ENCODE data around the gene PHF13.

The PHF13 gene

DNA sequence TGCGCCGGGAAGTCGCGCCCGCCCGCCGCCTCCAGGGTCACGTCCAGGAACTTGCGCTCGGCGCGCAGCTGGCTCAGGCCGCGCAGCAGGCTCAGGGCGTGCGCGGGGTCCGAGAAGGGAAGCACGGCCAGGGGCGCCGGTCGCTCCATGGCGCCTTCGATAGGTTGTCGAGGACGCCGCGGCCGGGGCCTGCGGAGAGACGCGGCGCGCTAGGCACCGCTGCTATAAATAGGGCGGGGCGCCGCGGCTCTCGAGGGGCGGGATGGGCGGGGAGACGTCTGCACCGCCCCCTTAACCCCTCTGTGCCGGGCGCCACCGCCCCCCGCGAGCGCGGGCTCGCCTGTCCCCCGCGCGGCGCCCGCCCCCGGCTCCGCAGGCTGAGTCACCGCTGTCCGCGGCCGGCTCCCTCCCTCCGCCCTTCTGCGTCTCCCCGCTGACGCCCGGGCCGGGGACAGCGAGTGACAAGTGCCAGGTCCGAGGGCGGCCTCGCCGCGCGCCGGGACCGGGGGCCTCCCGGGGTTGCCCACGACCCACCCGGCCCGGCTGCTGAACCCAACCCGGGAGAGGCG is 10.8 kb upstream of the PHF13 start, which contains the start of gene KLHL21:
KLHL21 (minus strand) TSS at position 201 of the 569 bp plus-strand sequence; CDS start at position 149, 52 bp downstream.
- peak; percentile 24 to 80 for DNase-seq

DNA sequence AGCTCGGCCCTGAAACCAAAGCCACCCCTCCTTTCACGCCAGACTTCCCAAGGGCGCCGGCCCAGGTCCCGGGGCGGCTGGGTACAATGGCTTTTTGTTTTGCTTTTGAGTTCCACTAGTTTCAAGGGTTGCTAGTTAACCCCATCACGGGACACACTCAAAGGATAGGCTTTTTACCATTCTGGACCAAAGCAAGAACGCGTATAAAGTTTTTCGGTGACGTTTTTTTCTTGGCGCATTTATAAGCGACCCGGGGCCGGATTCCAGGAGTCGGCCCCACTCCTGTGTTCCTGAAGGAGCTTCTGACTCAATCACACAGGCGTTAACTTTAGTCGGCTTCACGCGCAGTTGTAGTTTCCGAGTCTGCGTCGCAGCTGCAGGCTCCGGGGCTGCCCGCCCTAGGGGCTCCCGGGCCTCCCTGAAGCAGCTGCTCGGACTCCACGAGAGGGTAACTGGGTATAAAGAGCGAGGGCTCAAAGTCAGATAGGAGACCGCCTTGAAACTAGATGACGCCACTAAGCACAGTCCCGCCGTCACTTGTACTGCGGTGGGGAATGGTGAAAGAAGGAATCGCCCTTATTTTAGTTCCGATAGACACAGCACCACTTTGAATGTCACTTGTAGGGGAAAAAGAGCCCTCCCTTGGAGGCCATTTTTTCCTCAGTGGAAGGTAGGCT is 10.2 kb upstream of the PHF13 start:
- peak; percentile 34 to 59 for DNase-seq

DNA sequence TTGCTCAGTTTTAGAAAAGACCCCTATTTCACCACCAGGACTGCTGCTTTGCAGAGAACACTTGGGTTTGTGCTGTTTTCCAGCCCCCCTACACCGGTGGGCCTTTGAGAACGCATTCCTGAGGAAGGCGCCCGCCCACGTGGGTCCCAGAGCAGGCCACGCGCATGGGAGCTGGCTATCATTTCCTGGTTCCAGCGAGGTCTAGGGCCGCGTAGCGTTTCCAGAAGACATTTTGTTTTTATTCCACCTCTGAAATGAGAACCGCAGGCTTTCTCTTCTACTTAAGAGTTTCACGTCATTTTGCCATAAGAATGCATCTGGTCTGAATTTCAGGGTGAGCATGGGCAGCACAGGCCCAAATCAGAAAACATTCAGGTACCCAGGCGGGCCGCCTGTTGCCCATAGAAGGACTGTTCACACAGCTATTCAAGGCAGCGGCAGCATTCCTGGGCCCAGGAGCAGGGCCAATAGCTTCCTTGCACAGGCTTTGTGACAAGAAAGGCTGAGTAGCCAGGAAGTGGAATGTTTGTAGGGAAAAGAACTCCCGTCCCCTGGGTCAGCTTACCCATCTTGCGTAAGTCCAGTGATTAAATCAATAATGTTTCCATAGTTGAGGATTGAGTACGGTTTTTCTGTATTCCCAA is 9.5 kb upstream of the PHF13 start:
- no peak for DNase-seq

DNA sequence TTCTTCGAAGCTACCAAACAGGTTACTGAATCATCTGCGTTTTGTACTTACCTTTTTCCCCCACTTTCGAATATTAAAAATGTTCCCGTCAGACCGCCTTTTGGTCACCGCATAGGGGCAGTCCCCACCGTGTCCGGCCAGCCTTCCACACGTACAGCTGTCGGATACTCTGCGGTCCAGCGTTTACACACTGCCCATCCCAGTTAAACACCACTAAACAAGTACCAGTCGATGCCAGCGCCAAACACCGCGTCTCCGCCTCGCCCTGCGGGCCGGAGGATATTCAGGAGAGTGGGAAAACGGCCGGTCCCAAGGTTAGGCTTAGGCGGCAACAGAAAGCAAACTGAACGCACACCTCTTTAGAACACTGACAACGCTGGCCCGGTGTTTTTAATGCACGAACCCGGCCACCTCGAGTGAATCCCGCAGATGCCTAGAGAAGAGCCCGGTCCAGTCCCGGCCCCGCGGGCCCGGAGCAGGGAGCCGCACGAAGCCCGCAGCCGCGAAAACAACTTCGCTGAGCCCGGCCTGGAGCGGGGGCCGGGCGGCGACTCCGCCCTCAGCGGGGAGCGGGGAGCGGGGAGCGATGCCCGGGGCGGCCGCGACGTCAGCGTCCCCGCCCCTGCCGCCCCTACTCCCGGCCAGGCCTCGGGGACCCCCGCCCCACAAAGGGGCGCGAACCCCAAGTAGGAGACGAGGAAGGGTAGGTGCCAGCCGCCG is 730 bp upstream of the PHF13 start:
- DNase-seq = peak in 1 of 2 experiments; percentile 49

DNA sequence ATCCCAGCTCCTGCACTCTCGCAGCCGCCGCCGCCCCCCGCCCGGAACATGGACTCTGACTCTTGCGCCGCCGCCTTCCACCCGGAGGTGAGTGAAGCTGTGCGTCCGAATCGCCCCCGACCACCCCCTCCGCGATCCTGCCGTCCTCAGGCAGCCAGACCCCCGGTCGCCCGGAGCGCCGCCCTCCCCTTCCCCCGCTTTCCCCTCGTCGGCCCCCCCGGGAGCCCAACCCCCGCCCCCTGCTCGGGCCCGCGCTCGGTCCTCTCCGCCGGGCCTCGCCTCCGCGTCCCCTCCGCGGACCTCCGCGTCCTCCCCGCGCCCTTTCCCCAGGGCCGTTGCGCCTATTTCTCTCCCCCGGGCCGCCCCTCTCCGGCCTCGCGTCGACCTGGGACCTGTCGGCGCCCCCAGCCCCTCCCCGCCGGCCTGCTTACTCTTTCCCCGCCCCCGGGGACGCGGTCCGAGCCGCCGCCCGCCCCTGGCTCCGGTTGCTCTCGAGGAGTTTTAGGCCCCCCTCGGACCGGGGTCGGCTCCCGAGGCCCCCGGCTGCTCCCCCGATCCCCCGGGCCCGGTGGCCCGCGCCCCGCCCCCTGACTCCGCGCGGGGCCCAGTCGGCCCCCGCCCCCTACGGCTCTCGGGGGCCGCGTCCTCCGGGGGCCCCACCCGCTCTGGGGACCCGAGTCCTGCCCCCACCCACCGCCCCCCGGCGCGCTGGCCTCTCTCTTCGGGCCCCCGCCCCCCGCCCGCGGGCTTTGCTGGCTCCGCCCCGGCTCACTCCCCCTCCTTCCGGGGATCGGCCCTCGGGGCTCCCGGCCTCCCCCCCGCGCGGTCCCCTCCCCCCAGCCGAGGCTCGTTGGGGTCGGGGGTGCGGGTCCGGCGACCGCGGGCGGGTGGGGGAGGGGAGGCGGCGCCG is 743 bp downstream of the PHF13 start:
- no peak for DNase-seq

DNA sequence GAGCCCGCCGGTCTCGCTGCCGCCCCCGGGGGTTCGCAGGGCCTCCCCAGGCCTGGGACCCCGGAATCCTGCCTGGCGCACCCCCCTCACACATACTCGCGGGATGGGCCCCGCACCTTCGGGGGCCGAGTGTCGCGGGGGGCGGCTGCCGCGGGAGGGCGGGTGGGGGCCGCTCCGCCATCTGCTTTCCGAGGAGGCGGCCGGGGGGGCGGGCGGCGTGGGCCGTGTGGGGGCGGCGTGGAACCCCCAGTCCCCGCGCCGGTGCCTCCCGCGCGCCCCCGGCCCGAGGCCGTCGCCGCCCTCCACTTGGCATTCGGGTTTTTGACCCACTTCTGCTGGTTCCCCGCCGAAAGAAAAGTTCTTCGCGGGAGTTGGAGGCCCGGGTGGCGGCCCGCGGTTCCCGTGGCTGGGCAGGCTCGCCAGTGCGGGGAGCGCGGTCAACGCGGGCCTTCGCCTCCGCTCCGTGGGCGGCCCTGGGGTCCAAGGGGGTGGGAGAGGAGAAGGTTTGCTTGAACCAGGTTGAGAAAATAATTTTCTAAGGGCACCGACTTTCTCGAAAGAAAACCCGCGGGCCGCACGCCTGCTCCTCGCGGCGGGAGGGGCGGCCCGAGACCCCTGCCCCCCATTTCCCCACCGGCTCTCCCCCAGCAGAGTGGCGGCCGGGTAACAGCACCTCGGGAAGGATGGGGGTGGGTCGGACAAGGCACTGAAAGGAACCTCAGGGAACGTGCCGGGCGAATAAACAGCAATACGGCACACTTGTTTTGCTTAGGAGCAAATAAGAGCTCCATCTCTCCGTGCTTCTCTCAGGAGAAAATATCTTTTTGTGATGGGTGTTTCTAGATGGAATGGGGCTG is 1.6 kb downstream of the PHF13 start:
- DNase-seq = no peak

DNA sequence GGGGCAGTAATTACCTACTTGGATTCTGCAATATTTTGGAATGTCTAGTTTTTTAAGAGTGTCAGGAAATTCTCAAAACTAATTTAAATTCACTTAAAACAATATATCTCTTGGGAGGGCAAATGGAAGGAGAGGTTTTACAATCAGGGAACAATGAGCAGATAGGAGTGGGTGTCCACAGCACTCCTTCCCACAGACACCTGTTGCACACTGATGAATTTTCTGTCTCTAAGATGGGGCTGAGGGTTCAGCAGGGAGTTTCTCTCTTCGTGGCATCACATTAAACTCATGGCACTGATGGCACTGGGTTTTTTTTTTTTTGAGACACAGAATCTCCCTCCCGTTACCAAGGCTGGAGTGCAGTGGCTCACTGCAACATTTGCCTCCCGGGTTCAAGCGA is 5.5 kb downstream of the PHF13 start:
- no peak for DNase-seq

DNA sequence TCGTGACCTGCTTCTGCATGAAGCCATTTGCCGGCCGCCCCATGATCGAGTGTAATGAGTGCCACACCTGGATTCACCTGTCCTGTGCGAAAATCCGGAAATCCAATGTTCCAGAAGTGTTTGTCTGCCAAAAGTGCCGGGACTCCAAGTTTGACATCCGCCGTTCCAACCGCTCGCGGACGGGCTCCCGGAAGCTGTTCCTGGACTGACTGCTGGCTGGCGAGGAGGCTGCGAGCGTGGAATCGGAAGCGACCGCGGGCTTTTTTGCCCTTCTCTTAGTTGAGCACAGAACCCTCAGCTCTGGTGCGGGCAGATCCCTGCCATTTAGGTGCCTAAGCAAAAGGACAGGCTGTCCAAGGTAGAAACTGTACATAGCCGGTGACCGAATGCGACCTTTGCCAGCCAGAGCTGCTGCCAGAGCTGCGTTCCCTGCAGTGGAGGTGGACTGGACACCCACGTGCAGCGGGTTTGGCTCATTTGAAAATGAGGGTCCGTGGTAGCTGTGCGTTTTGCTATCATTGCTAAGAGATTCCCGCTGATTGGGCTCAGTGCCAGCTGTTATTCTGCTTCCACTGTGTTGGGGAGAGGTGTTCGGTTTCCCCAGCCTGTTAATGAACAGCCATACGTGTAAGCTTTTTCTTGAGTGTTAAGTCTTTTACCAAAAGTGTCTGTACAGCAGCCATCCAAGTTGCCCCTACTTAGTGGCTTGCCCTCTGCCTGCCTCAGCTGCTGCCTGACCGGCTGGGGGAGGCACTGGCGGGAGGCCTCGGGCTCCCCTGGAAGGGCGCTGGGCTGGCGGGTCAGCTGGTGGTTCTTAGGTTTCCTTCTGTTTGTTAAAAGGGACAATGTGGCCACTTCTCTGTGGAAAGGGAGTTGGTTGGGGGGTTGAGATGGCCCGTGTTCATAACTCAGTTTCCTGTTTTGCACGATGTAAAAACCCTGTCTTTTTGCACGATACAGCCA is 8.2 kb downstream of the PHF13 start:
- no peak for DNase-seq

DNA sequence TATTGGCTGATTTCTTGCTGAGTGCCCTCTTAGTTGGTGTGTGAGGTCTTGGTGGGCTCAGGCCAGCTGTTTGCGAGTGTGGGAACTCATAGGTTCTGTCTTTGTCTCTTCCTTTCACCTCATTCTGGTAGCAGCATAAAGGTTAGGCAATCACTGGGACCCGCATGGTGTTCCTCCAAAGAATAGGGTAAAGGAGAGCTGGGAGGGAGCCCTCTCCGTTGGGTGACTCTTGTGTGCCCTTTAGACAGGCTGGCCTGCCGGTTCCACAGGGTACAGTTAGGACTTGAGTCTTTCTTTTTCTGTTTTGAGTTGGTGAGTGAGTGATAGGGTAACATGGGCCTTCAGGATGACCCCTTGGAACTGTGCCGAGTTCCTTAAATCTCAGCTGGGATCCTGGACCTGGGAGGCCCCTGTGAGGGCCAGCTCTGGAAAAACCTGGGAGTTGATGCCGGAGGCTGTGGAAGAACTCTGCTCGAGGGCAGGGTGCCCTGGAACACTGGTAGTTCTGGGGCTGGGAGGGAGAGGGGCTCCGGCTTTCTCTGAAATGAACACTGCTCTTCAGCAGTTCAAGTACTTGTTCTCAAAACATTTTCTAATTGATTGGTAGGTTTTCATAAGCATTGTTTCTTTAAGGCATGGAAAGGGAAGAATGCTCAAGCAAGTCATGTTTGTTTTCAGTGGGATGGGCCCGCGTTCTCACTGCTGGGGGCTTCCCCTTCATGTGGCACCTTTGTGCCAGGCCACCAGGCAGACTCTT is 9.0 kb downstream of the PHF13 start:
- no peak for DNase-seq

DNA sequence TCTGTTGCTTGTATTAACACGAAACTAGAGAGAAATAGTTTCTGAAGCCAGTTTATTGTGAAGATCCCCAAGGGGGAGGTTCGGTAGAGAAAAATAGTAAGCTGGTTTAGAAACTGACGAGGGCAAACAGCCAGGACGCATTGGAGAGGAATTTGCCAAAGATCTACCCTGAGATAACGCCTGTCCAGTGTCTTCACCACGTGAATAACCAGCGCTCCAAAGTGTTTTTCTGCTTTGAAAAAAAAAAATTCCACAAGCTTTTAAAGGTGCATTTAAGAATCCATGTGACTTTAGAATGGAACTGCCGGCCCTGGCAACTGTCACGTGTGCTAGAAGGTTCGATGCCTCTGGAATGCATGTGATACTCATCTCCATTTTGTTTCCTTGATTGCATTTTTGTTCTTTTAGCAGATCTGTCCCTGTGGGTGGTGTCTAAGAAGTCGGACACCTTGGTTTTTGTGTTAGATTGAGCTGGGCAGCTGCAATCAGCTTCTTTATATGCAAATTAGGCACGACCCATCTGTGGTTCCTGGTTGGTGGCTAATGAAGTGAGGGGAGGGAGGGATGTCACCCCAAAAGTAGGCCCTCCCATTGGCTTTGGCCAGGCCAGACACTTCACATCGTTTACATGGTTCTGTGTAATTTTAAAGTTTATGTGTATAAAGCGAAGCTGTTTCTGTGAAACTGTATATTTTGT is 9.9 kb downstream of the PHF13 start:
- no peak for DNase-seq

DNA sequence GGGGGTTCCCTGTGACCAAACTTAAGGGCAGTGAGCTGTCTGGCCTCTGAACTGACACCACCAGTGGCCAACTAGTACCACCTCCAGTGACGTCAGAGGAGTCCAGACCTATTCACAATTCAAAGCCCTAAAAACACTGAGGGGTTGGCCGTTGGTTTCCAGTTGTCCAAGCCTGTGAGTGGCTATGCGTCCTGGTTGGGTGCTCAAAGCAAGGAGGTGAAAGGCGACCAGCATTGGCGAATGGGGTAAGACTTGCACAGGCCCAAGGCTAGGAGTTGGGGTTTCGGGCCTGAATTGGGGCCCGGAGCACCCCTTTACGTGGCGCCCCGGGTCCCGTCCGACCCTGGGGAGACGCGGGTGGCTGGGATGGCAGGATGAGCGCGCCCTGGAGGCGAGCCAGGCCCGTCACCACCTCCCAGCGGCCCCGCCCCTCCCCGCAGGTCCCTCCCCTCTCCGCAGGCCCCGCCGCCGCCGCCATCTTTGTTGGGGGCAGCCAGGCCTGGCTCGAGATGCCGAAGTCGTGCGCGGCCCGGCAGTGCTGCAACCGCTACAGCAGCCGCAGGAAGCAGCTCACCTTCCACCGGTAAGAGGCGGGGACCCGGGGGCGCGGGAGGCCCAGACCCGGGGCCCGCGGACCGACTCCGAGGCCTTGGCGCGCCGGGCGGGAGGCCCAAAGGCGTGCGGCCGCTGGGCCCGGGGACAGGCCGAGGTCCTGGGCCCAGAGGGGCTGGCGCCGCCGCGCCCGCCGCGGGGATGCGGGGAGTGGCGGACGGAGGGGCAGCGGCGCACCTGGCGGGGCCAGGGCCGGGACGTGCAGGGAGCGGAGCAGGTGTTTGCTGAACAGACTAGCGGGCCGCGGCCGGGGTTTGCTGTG is 11.4 kb downstream of the PHF13 start, which contains the start of gene THAP3:
THAP3 (plus strand) TSS at position 159 of the 874 bp plus-strand sequence; CDS start at position 510, 351 bp downstream.
- peak; percentile 56 to 75 for DNase-seq

DNA sequence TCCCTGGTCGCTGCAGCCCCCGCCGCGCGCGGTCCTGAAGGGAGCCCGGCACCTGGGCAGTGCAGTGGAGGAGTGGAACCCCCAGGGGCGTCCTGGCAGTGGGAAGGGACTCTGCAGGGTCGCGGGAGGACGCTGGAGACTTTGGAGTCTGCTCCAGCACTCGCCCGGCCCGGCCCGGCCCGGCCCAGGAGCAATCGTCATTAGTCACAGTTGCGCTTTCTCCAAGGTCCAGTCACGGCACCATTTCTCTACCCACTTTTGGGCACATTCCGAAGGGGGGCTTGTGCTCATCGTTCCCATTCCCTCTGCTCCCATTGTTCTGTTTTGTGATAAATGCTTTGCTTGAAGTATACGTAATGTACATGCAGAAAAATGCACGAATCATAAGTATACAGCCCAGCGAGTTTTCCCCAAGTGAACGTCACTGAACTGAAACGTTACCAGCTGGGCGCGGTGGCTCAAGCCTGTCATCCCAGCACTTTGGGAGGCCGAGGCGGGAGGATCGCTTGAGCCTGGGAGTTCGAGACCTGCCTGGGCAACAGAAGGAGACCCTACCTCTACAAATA is 12.1 kb downstream of the PHF13 start:
- DNase-seq = no peak

DNA sequence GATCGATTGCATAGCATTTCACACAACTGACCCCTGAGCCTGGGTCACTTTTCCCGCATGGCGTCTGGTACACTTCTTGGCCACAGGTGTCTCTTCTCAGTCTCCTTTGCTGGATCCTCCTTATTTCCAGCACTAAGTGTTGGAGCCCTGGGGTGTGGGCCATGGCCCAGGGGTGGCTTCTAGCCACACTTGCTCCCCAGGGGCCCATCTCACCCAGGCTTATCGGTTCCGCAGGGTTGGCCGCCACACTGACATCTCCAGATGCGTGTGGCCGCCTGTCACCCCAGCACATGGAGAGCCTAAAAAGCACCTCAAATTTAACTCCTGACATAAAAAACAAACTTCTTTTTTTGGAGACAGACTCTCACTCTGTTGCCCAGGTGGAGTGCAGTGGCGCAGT is 13.5 kb downstream of the PHF13 start:
- DNase-seq = no peak

DNA sequence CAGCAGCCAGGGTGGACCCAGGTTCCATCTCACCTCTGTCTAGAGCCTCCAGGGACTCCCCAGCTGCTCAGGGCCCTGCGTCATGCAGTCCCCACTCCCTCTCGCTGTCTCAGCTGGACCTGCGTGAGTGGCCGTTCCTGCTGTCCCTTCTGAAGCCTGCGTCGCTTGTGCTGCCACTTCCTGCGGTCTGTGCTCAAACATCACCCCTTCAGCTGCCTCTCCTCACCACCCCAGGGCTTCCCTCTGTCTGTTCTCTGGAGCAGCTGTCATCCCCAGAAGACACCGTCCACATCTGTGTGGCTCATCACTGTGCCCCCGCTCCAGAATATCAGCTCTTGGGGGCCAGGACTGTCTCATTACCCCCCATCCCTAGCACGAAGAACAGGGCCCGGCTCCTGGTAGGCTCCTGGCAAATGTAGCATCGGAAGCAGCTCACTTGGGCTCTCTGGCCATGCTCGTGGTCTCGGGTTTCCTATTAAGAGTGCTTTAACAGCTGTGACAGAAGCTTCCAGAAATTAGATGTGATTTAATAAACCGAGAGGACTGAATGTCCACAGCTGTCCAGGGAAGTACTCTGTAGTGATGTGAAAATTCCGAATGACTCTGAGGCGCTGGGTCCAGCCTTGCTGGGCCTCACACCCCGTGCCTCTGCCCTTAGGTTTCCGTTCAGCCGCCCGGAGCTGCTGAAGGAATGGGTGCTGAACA is 14.5 kb downstream of the PHF13 start:
- DNase-seq = no peak

DNA sequence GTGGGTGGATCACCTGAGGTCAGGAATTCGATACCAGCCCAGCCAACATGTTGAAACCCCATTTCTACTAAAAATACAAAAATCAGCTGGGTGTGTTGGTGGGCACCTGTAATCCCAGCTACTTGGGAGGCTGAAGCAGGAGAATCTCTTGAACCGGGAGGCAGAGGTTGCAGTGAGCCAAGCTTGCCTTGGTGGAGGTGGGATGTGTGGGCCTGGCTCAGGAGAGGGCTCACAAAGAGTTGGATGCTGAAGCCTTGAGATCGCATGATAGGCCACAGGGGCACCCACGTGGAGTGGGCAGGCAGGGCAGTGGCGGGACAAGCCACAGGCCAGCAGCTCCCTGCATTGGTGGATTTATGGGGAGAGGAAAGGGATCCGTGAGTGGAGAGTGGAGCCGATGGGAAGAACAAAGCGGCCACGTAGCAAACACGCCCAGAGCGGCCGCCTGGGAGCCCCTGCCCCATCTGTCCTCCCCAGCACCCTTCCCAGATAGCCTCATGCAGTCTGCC is 15.5 kb downstream of the PHF13 start:
- DNase-seq = no peak

DNA sequence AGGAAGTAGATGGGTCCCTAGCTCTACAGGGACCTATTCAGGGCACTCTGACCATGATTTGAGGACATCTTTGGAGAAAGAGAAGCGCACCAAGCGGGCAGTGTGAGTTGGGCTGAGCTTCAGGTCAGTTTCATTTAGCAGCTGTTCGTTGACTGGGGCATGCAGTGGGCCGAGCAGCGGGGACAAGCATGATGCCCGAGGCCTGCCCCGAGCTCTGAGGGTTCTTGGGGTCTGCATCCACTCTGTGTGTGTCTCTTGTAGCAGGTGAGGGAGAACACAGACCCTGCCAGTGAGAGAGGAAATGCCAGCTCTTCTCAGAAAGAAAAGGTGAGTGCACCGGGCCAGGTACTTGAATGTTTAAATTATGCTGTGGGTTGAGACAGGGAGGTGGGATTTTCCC is 16.5 kb downstream of the PHF13 start:
- DNase-seq = no peak

Data from SW 1271 (cell line).